A673 (cell line): ENCODE measurements around the gene RECQL. TPM values are rescaled to one million over a fixed set of nuclear protein-coding genes. Genes with fewer than 3 reads are reported as not detected.

Source experiments
- BruUV-seq: library from RNA; stranded (reverse); fragments of 400-500 nt; replicated peaks from 2 replicates; lab custom pipeline; 2021; lab: Mats Ljungman, UMichigan
- CTCF ChIA-PET: fragments of 300-600 bp; sonication (Branson Sonifier 250); formaldehyde crosslinking; loops from one replicate; lab custom pipeline; 2022; ENCODE audit warnings: antibody characterized with exemption; lab: Charles Lee
- POLR2A ChIA-PET: fragments of 300-600 bp; sonication (Branson Sonifier 250); formaldehyde crosslinking; loops from one replicate; lab custom pipeline; 2022; ENCODE audit warnings: antibody characterized with exemption; ENCODE audit not compliant: low non-redundant PET; lab: Charles Lee
- DNase-seq: peaks from one replicate; pipeline ENCODE4 v3.0.0-alpha.2; 2015; ENCODE audit warnings: low spot score
- H3K27ac ChIP-seq: fragments of 200-600 bp; sonication (generic); 2 replicates; pipeline ENCODE4 v1.5.1; 2016; ENCODE audit warnings: mixed run types, low read depth, mild to moderate bottlenecking, mixed read lengths, antibody characterized with exemption, low read length; ENCODE audit not compliant: poor library complexity, severe bottlenecking
- H3K27me3 ChIP-seq: fragments of 200-600 bp; sonication (generic); replicated peaks from 2 replicates; pipeline ENCODE4 v1.6.1; 2017; ENCODE audit warnings: mixed run types, low read depth, mild to moderate bottlenecking, mixed read lengths, antibody characterized with exemption, low read length; ENCODE audit not compliant: insufficient read depth, poor library complexity
- H3K36me3 ChIP-seq: fragments of 200-600 bp; sonication (generic); 2 replicates; pipeline ENCODE4 v1.6.1; 2016; ENCODE audit warnings: mixed run types, mild to moderate bottlenecking, mixed read lengths, antibody characterized with exemption, low read length; ENCODE audit not compliant: insufficient read depth, poor library complexity, severe bottlenecking
- H3K4me1 ChIP-seq: fragments of 200-600 bp; sonication (generic); 2 replicates; pipeline ENCODE4 v1.6.1; 2017; ENCODE audit warnings: mixed run types, mild to moderate bottlenecking, mixed read lengths, antibody characterized with exemption, low read length; ENCODE audit not compliant: insufficient read depth, poor library complexity, severe bottlenecking
- H3K4me3 ChIP-seq: fragments of 200-600 bp; sonication (generic); 2 replicates; pipeline ENCODE4 v1.5.1; 2016; ENCODE audit warnings: low read depth, mixed run types, mild to moderate bottlenecking, mixed read lengths, low read length; ENCODE audit not compliant: poor library complexity, severe bottlenecking
- H3K9me3 ChIP-seq: fragments of 200-600 bp; sonication (generic); 2 replicates; pipeline ENCODE4 v1.6.1; 2016; ENCODE audit warnings: mixed run types, low read depth, mild to moderate bottlenecking, mixed read lengths, antibody characterized with exemption, low read length; ENCODE audit not compliant: poor library complexity, severe bottlenecking
- EZH2 ChIP-seq: fragments of 200-600 bp; sonication (generic); IDR thresholded peaks from 2 replicates; pipeline ENCODE4 v1.6.1; 2017; ENCODE audit warnings: borderline replicate concordance, low read depth, mild to moderate bottlenecking, mixed read lengths, antibody characterized with exemption, low read length; ENCODE audit not compliant: poor library complexity, severe bottlenecking
- intact Hi-C: fragments of 100-400 bp; cut with micrococcal nuclease; formaldehyde crosslinking; loops from one replicate; pipeline ENCODE4 v1.10.0; 2022; ENCODE audit not compliant: unreplicated experiment
- total RNA-seq: library from RNA; stranded (reverse); gene quantifications from 2 replicates; pipeline ENCODE4 v1.2.3, GENCODE V29; 2021
- TF ChIP-seq, protein P1 (sequence below): fragments of 300-800, 200-600 bp; sonication (generic); conservative IDR thresholded peaks from 2 replicates; pipeline ENCODE4 v1.5.1; 2017; ENCODE audit warnings: low read depth, mild to moderate bottlenecking, antibody characterized with exemption, low read length, moderate library complexity, mixed read lengths

Gene RECQL
- total RNA-seq, 1 experiment from 2014 or later = 38.2 TPM

DNA sequence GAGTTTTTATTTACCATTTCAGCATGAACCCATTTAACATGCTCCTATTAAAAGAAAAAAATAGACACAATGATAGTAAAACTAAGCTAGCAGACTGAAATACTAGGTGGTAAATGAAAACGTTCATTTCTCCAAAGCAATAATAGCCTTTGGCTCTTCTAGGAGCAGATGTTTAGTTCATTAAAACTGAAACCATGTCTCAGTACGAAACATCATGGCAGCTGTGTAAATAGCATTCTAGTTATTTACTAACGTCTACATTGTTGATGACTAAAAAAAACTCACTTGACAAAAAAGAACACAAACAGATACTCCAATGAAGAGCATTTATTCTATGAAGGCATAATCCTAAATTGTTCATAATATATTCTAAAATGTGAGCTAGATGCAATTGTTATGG is 17.9 kb downstream of the RECQL start:
- ChIA-PET POLR2A (no interaction called here), CTCF (no interaction called here)
- Histone ChIP-seq H3K27me3 (no peaks in the 10 kb centered on the region), H3K9me3 (no peaks in the 10 kb centered on the region), H3K4me1 (no peaks in the 10 kb centered on the region), H3K27ac (no peak overlapping the region), H3K4me3 (no peak overlapping the region), H3K36me3 (peaks cover 19% of the 10 kb centered on the region)
- DNase-seq = no peak
- no peak for TF ChIP-seq EZH2
- TF ChIP-seq, protein P1, sequence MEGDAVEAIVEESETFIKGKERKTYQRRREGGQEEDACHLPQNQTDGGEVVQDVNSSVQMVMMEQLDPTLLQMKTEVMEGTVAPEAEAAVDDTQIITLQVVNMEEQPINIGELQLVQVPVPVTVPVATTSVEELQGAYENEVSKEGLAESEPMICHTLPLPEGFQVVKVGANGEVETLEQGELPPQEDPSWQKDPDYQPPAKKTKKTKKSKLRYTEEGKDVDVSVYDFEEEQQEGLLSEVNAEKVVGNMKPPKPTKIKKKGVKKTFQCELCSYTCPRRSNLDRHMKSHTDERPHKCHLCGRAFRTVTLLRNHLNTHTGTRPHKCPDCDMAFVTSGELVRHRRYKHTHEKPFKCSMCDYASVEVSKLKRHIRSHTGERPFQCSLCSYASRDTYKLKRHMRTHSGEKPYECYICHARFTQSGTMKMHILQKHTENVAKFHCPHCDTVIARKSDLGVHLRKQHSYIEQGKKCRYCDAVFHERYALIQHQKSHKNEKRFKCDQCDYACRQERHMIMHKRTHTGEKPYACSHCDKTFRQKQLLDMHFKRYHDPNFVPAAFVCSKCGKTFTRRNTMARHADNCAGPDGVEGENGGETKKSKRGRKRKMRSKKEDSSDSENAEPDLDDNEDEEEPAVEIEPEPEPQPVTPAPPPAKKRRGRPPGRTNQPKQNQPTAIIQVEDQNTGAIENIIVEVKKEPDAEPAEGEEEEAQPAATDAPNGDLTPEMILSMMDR = no peak
- intact Hi-C loops = no loop called here
- BruUV-seq = no TSS peak

DNA sequence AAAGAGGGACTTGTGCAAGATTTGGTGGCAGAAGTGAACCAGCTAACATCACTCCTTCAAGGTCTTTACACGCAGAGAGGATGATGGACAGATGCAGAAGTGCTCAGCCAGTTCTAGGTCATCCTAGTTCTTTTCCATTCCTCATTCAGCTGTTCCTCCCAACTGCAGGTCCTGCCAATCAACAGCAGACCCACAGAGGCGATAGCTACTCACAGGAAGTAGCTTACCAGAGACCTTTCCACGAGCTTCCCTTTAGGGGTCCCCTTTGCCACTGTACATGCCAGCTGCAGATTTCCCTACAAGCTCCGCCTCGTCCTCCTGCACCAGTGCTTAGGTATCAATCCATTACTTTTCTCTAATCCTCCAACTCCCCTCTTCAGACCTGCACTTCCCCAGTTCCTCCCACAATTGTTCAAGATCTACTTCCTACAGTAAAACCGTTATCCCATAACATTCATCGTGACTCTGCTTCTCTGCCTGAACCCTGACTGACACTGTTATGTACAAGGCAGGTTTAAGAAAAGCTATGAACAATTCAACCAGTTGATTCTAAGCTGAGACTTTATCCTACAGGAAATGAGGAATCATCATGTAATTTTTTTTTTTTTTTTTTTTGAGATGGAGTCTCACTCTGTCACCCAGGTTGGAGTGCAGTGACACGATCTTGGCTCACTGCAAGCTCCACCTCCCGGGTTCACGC is 22.5 kb downstream of the RECQL start:
- no TSS peak for BruUV-seq
- no peak overlapping the region for H3K27ac ChIP-seq
- no peak for DNase-seq
- peaks cover 40% of the 10 kb centered on the region for H3K36me3 ChIP-seq
- no peaks in the 10 kb centered on the region for H3K4me1 ChIP-seq
- TF ChIP-seq, protein P1 = no peak
- no peak for TF ChIP-seq EZH2
- no peak overlapping the region for H3K4me3 ChIP-seq
- intact Hi-C loops = no loop called here
- POLR2A ChIA-PET = no interaction called here
- no peaks in the 10 kb centered on the region for H3K27me3 ChIP-seq
- no peaks in the 10 kb centered on the region for H3K9me3 ChIP-seq
- CTCF ChIA-PET = interaction anchor here (0.6 kb wide), 1 partner anchor 180 kb away, joined by 3 read pairs; no protein-coding TSS in a partner anchor

GRCh38 chr12:21476949-21477348 is 24.5 kb downstream of the RECQL start:
- Histone ChIP-seq H3K4me3 (no peak overlapping the region), H3K4me1 (no peaks in the 10 kb centered on the region), H3K27ac (no peak overlapping the region), H3K9me3 (no peaks in the 10 kb centered on the region), H3K36me3 (peaks cover 42% of the 10 kb centered on the region), H3K27me3 (no peaks in the 10 kb centered on the region)
- ChIA-PET POLR2A (no interaction called here), CTCF (no interaction called here)
- BruUV-seq = no TSS peak
- DNase-seq = no peak
- no peak for TF ChIP-seq EZH2
- TF ChIP-seq, protein P1 = no peak
- intact Hi-C loops = no loop called here
